GM18861 (cell line): ENCODE data around the gene ABCC11.
A peak's percentile ranks its signal among the peaks of the same experiment; 100 is the strongest.

Experiments used
- ATAC-seq: cut with Tn5 transposase; IDR thresholded peaks from one replicate; pipeline ENCODE4 v1.9.1; 2021; ENCODE audit not compliant: unreplicated experiment

Gene ABCC11

DNA sequence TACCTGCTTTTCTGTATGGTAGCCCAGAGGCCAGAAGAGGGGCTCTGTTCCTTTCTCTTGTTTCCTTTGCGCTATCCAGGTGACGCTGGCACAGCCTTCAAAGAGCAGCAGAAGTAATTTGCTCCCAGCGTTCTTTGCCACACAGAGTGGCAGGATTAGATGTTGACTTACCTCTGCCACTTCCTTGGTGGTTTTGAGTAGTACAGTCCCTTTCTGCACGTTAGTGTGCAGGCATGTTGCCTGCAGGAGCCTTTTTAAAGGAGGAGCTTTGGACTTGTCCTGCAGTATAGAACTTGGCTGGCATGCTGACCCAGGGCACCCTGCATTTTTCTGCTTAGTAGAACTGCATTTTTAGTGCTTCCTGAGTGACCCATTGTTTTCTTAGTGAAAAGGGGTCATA lies at the start of gene ABCC11:
Gene ABCC11, minus strand, starts transcription at position 229 of the 400 bp plus-strand sequence. CDS start 15,618 bp downstream, outside the sequence.
- no peak for ATAC-seq

DNA sequence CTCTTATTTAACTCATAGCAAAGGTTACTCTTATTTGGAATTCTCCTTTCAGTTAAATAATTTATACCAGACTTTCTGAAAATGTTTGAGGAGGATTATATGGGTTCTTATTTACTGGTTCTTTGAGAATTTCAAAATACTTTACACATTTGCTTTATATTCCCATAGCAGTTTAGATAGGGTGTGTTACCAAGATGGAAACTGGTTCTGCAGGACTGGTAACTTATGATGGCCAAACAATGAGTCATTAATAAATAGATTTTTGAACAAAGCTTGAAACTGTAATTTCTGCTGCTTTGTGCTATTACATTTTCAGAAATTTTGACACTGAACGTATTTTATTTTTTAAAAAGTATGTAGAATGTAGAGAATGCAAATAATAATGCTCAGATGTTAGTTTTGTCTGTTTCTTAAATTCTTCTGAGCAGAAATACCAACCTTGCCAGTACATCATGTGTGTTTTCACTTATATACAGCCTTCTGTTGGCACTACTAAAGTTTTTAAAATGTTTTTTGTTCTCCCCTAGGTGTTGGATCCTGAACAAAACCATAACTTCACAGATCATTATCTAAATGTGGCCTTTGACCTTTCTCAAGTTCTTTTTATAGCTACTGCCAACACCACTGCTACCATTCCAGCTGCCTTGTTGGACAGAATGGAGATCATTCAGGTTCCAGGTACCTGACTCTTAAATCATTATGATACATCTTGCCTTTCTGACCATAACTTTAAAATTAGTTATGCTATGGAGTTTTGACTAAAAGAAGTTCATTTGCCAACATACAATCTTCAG lies 48.3 kb upstream of the ABCC11 start:
- ATAC-seq, result no peak

DNA sequence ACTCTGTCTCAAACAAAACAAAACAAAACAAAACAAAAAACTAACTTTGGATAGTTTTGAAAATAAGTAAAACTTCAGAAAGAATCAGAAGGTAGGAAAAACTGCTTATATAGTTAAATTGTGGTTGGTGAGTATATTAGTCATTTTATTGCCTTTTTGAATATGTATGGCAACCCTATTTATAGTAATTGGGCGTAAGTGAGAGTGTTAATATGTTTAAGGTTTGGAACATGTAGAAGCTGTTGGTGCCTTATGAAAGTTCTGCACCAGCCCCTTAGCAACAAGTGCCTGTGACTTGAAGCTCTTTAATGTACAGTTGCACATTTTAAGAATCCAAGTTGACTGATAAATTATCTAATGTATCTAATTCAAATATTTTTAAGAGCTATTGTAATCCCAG lies 47.4 kb upstream of the ABCC11 start:
- ATAC-seq, result no peak

DNA sequence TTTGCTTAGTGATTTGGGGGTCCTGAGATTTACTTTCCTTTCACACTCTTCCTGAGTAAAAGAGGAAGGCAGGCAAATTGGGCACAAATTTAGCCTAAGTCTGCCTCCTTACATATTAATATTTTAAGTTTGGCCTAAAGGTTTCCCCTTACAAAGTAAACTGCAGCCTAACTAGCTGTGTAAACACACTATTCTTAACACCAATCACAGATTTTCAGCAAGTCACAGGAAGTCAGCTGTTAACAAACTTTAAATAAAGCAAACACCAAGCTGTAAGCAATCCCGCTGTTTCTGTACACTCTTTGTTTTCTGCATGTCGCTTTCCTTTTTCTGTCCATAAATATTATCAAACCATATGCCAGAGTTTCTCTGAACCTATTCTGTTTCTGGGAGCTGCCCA lies 45.1 kb upstream of the ABCC11 start:
- ATAC-seq, result no peak

DNA sequence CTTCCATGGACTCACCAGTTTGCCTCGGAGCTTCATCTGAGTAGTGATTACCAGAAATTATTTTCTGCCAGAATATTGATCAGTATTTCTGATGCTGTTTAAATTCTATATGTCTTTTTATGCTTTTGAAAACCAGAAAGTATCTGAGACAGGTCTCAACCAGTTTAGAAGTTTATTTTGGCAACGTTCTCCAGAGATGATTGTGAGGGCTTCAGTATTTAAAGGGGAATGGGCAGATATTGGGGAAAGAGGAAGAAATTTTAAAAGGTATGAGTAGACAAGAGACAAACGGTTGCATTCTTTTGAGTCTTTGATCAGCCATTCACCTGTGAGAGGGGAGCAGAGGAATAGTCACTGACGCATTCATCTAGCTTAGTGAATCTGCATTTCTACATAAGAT lies 44.4 kb upstream of the ABCC11 start:
- no peak for ATAC-seq

DNA sequence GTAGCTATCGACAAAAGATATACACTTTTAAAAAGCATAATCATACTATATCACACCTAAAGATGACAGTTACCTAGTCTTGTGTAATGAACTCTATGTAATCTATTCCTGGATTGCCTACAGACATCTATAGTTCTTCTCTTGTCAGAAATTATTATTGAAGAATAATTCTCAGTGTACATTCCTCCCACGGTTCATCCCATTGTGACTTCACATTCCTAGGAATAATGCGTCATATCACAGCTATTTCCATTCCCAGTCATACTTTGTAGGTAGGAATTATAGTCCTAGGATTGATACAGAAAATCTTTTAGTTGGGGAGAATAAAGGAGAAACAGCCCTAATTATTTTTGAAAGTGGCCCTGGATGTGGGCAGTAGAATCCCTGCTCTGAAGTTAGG lies 44.0 kb upstream of the ABCC11 start:
- ATAC-seq, result no peak

DNA sequence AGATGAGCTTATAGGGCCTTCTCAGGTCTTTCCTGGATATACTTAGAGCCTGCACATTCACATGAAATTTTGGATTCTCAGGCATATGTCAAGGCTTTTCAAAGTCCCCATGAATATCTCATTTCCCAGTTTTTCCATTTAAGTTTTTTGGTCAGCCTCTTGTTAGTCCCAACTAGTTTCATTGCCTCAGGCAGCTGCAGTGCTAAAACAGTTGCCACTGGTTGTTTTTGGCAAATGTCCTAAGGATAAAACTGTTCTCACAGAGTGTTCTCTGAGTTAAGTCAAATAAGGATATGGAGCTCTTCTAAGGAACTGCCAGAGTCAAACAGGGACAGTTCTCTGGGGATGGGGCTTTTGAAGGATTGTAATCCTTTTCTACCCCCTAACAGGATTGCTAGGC lies 39.9 kb upstream of the ABCC11 start:
- ATAC-seq, result no peak

DNA sequence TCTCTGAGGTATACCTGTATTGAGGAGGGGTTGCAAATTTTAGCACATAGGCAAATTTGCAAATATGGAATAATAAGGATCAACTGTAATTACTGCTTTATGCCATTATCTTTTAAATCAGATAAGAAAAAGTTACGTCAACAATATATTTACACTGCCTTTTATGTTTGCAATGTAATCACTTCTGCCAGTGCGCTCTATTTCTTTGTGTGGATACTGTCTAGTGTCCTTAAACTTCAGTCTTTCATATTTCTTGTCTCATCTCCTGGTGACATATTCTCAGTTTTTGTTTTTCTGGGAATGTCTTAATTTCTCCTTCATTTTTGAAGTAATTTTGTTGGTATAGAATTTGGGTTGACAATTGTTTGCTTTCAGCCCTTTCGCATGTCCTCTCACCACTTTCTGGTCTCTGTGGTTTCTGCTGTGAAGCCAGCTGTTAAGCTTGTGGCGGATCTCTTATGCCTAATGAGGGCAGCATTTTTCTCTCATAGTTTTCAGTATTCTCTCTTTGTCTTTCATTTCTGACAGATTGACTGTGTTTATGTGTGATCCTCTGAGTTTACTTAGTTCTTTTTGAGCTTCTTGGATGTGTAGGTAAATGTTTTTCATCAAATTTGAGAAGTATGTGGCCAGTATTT lies 37.6 kb upstream of the ABCC11 start:
- ATAC-seq, result peak; percentile 43

DNA sequence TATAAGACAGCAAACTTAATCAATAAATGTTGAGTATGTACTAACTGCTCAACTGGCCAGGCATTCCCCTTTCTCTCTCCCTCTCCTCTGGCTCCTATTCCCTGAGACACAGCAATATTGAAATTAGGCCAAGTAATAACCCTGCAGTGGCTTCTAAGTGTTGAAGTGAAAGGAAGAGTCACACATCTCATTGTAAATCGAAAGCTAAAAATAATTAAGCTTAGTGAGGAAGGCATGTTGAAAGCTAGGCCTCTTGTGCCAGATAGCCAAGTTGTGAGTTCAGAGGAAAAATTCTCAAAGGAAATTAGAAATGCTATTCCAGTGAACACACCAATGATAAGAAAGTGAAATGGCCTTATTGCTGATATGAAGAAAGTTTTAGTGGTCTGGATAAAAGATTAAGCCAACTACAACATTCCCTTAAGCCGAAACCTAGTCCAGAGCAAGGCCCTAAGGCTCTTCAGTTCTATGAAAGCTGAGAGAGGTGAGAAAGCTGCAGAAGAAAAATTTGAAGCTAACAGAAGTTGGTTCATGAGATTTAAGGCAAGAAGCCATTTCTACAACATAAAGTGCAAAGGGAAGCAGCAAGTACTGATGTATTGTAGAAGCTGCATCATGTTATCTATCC lies 35.4 kb upstream of the ABCC11 start:
- ATAC-seq, result no peak

DNA sequence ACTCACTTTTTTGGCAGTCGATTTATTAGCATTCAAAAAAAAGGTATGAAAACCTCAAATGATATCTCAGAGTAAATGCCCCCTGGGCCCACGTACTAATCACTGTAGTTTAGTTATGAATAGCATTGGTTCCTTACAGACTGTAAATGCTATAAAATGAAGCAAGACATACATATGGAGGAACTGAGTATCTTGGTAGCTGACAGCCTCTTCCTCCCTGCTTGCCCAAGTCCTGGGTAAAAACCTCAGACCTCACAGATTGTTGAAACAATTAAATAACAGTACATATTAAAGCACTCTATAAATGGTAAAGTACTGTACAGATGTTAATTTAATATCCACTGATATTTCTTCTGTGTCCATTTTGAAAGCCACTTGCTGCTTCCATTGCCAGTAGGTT lies 33.2 kb upstream of the ABCC11 start:
- ATAC-seq, result no peak

DNA sequence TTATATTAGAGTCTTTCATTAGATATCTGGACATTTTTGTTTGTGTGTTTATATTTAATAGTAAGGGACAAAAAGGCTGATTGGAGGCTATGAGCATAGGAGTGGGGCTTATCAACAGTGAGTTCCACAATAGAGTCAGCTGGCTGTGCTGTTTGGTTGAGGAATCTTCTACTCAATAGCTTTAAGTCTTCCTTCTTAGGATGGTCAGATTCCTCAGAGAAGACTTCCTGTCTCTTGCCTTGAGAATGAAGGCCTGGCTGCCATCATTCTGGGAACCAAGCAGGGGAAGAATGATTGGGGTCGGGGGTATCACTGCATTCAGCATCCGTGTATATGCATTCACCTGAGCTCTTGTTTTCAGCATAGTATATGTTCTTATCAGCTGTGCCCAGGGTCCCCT lies 31.9 kb upstream of the ABCC11 start:
- ATAC-seq, result no peak

DNA sequence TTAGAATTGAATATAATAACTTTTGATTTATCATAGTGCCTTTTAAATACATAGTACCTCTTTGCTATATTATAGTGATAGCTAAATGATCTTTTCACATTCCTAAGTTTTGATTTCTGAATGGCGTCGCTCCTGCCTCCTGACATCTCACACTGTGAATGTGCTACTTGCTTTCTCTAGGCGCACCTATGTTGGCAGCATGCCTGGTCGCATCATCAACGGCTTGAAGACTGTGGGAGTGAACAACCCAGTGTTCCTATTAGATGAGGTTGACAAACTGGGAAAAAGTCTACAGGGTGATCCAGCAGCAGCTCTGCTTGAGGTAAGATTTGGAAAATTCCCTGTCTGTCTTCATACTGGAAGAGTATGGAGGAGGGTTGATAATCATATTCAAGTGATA lies 29.8 kb upstream of the ABCC11 start:
- ATAC-seq, result no peak

DNA sequence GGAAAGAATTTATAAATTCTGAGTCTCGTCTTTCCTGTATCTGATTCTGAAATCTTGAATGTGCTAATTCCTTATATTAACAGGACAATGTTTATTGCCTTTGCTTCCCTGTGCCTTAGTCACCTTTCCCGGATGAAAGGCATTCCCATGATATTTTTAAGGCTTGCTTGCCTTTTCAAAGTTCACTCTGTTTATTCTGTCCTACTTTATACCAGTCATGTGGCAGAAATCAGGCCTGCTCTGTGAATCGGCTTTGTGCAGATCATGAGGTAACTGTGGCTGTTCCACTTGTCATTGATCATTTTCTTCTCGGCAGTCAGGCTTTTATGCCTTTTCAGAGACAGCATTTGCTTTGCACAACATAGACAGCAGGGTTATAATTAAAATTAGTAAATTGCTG lies 28.8 kb upstream of the ABCC11 start:
- no peak for ATAC-seq

DNA sequence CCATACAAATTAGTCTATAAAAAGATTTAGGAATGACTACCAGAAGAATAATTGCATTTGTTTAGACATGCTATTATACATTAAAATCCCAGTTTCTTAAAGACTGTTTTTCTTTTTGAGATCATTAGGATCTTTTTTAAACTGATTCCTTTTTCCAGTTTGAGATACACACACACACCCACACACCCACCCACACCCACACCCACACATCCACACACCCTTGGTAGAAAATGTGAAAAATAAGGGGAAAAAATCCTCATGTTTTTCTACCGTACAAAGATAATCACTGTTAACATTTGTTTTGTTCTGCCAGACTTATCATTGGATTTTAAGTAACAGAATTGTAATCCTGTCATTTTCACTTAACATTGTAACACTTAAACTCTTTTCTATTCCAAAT lies 27.1 kb upstream of the ABCC11 start:
- ATAC-seq, result no peak

DNA sequence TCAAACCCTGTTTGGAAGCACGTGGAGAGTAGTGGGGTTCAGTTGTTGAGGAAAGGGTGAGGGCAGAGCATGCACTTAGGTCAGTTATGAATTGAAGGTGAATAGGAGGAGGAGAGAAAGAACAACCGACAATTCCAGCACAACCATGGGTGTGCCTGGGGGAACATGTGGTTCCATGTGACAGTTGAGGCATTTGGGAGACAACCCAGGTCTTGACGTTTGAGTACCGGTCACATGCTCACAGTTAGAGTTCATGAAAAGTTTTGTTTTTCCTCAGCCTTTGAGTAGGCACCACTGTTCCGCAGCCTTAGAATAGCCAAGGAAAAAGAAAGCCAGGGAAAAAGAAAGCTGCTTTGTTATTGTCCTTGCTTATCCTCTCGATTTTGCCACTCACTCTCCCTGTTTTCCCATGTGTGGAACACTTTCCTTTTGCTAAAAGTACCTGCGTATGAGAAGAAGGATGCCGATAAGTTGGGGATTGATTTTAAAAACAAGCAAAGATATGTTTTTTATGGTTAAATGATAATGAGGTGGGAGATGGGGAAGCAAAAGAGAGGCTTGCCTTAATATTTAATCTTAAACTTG lies 25.6 kb upstream of the ABCC11 start:
- no peak for ATAC-seq

DNA sequence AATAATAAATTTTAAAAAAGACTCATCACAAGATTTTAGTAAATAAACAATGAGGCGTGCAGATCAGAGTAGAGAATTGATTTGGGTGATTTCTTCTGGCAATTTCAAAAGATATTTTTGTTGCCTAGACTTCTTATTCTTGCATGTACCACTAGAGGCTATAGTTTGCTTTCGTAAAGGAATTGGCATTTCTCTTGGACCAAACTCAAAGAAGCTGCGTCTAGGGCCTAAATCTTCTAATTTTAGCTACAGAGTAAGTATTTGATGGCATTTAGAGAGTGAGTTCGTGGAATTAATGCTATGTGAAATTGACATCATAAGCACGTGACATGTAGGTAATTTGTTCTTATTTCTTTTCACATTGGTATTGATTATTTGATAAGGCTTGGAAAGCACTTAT lies 24.4 kb upstream of the ABCC11 start:
- no peak for ATAC-seq

DNA sequence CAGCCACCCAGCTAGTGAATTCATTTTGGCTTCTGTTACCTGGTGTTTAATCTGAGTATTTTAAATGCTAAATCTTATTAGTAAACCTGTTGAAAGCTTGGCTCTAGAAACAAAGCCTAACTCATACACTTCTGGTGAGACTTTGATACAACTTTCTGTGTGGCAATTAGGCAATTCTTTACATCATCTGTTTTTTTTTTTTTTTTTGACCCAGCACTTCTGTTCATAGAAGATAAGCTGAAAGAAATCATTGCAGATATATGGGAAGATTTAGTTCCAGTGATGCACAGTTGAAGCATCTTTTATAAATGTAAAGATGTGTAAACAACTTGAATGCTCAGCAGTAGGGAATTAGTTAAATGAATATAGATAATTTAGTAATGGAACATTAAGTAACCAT lies 21.7 kb upstream of the ABCC11 start:
- ATAC-seq, result no peak

DNA sequence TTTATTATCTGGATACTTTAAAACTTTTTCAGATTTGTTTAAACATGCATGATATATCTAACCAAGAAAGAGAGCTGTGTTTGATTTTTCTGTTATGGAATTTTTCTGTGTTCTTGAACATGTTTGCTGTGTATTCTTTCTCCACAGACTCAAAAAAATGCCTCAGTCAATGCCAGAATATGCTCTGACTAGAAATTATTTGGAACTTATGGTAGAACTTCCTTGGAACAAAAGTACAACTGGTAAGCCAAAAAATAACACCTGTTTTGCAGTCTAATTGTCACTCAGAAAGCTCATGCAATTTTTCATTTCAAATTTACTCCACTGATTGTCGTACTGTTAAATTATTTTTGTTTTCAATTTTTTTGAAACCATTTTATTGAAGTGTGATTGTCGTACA lies 15.3 kb upstream of the ABCC11 start:
- no peak for ATAC-seq

DNA sequence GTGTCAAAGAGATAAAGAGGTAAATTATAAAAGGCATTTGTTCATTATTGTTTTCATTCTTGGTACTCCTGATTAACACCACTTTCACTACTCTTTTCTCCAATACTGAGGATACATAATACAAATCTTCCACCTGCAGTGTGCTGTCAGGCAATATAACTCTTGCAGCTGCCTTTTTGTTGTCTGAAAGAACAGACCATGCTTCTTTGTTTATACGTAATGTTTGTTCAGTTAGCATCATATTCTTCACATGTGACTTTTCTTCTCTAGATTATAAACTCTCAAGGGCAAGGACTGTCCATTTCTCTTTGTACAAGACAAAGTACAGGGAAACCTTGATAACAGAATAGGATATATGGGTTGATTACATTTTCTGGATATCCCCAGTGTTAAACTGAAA lies 14.2 kb upstream of the ABCC11 start:
- ATAC-seq, result no peak

DNA sequence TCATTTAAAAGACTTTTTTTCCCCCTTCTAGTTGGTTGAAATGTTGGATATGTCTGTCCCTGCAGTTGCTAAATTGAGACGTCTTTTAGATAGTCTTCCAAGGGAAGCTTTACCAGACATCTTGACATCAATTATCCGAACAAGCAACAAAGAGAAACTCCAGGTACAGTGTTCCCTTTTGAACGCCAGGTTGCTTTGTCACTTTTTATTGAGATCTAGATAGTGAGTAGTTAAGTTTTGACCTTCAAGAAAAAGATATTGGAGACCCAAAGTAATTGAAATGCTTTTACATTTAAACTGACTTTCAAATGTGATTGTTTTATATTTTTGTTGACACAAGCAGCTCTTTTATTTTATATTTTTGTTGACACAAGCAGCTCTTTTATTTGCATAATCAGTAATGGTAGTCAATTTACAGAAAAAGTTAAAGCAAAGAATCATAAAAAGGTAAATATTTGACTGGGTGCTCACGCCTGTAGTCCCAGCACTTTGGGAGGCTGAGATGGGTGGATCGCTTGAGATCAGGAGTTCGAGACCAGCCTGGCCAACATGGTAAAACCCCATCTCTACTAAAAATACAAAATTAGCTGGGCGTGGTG lies 9.3 kb upstream of the ABCC11 start:
- ATAC-seq, result no peak

DNA sequence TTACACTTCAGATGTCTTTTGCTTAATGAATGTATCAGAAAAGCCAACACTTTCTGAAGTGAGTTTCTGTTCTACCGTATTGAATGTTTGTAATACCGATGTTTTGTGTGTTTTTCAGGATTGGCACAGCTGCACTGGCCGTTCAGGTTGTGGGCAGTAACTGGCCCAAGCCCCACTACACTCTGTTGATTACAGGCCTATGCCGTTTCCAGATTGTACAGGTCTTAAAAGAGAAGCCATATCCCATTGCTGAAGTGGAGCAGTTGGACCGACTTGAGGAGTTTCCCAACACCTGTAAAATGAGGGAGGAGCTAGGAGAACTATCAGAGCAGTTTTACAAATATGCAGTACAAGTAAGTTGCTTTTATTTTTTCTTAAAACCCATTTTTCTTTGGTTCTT lies 4.7 kb upstream of the ABCC11 start:
- no peak for ATAC-seq
